GM18909 (cell line): ENCODE data around the gene GPR34.
"Not testable (repeated sequence)": the region's sequence is repeated elsewhere in the genome, so short reads cannot be mapped to it uniquely, and the experiment has no call there.

Source experiments
- ATAC-seq: cut with Tn5 transposase; IDR thresholded peaks from one replicate; pipeline ENCODE4 v1.9.1; 2021; ENCODE audit warnings: mild to moderate bottlenecking; ENCODE audit not compliant: unreplicated experiment, poor library complexity

The GPR34 gene

GRCh38 chrX:41692162-41692749 lies 3.5 kb downstream of the GPR34 start:
- ATAC-seq = no peak

DNA sequence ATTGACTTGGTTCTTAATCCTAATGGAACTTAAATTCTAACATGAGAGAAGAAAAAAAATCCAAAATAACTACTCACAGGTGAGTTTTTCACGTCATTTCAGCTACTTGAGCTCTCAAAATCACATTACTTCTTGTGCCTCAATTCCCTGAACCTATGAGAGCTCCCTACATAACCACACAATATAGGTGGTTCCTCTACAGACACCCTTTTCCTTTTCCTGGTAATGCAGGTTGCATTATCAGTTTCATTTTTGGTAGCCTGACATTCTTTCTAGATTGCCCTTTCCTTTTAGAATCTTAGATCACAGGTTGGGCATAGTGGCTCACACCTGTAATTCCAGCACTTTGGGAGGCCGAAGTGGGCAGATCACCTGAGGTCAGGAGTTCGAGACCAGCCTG lies 4.3 kb downstream of the GPR34 start:
- ATAC-seq = no peak

DNA sequence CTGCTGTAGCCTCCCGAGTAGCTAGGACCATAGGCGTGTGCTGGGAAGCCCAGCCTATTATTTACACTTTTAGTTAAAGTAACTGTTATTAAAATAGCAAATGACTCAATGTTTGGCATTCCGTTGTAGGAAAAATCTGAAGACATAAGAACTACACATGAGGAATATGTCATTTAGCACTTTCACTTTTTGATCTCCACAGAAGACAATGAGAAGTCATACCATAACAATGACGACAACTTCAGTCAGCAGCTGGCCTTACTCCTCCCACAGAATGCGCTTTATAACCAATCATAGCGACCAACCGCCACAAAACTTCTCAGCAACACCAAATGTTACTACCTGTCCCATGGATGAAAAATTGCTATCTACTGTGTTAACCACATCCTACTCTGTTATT lies 6.7 kb downstream of the GPR34 start:
- no peak for ATAC-seq

- no peak for ATAC-seq
Measured at GRCh38 chrX:41703574-41704029, 14.8 kb downstream of the GPR34 start.

DNA sequence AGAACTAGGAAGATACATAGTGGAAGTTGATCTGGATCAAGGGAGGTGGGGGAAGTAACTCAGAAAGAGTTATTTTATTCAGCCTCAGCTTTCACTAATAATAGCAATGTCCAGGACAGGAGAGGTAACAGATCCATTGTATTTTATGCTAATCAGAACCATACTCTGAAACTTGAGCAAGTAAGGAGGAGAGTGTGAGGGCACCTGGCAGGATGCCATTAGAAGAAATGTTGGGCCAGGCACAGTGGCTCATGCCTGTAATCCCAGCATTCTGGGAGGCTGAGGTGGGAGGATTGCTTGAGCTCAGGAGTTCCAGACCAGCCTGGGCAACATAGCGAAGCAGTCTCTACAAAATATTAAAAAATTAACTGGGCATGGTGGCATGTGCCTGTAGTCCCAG lies 16.3 kb downstream of the GPR34 start:
- no peak for ATAC-seq

- peak; percentile 86 for ATAC-seq
Measured at GRCh38 chrX:41705680-41706374, 17.1 kb downstream of the GPR34 start.

- ATAC-seq = no peak
Measured at GRCh38 chrX:41707218-41707617, 18.4 kb downstream of the GPR34 start.

DNA sequence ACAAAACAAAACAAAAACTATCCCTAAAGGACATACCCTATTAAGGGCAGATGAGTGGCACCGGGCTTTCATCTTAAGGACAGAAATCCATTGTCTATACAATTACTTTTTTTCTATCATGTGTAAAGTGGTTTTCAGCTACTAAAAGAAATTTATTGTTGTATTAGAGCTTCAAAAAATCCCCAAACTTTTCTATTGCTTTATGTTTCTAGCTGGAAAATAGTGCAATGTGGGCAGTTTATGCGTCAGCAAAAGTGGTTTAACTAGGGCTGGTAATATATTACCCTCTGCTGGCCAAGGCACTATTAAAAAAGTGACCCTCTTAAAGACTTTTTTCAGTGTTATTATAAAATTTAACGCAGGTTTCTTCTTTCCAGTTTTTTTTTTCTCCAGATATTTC lies 19.7 kb downstream of the GPR34 start:
- no peak for ATAC-seq

DNA sequence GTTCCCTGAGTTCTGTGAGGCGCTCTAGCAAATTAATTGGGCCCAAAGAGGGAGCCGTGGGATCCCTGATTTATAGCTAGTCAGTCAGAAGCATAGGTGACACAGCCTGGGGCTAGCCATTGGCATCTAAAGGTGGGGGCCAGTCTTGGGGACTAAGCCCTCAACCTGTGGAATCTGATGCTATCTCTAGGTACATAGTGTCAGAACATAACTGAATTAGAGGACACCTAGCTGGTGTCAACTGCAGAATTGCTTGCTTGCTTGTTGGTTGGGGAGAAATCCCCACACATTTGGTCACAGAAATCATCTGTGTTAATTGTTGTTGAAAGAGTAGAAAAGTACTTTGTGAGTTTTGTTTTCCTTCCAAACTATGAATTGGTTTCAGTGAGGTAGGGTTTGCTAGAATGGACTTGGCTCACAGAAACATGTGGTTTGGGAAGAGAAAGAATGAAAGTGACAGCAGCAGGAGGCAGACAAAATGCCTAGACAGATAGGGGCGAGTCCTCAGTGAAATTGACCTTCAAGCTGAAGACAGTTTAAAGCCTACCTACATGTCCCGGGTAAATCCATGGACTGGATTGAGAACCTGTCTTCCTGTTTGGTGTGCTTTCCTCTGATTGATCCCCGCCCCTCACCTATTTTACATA lies 22.4 kb downstream of the GPR34 start:
- ATAC-seq = no peak

GRCh38 chrX:41716222-41716621 lies 27.4 kb downstream of the GPR34 start:
- no peak for ATAC-seq

GRCh38 chrX:41716767-41717473 lies 28.1 kb downstream of the GPR34 start:
- no peak for ATAC-seq

DNA sequence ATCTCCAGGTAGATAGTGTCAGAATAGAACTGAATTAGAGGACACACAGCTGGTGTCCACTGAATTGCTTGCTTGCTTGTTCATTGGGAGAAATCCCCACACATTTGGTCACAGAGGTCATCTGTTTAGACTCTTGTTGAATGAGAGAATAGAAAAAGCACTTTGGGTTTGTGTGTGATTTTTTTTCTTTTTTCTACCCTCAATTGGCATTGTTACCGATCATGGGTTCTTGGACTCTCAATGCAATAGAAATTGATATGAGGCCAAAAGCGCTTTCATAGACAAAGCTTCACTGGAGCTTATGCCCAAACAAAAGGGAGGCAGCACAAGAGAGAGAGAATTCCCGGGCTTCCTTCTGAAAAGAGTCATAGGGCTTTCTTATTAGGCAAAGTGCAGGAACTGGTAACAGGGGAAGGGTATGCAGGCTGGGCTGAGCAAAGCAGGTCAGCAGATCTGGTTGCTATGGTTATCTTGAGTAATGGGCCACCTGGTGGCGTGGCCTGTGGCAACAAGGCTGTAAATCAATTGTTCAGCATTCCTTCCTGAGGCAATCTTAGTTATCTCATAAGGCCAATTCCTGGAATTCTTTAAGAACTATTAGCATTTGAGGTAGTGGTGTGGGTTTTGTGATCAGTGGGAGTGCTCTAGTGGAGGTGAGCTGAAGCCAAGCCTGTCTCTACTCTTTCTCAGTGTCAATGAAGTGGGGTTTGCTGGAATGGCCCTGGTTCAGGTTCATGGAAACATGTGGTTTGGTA lies 29.9 kb downstream of the GPR34 start:
- ATAC-seq = no peak

DNA sequence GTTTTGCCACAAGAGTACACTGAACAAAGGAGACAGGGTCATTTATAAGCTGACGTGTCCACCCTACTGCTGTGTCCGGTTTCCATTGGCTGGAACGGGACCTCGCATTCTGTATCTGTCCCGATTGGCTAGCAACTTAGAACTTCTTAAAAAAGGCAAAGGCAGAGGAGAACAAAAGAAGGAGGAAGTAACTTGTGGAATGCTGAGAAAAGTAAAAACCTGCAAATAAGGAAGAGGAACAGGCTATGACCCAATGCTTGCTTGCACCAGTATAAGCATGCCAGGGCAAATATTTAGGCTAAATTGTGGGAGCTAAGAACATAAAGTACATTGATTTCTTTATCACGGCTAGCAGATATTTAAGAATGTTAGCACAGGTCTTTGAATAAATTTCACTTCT lies 30.8 kb downstream of the GPR34 start:
- ATAC-seq = not testable (repeated sequence)

GRCh38 chrX:41720125-41720779 lies 31.5 kb downstream of the GPR34 start:
- ATAC-seq = peak; percentile 89

DNA sequence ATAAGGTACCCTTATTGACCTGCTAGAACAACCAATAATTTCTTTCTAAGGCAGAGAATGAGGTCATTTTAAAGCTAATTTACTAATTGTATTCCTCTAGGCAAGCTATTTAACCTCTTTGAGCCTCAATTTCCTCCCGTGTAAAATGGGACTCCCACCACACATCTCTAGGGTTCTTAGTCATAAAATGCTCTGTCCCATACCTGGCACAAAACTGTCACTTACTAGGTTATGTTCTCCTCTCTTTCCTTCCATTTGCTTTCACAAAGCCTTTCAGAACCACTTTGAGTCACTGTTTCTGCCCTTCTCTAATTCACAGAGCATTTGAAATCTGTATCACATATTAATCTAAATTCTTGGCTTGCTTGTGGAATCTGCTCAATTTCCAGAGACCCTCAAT lies 32.8 kb downstream of the GPR34 start:
- no peak for ATAC-seq

DNA sequence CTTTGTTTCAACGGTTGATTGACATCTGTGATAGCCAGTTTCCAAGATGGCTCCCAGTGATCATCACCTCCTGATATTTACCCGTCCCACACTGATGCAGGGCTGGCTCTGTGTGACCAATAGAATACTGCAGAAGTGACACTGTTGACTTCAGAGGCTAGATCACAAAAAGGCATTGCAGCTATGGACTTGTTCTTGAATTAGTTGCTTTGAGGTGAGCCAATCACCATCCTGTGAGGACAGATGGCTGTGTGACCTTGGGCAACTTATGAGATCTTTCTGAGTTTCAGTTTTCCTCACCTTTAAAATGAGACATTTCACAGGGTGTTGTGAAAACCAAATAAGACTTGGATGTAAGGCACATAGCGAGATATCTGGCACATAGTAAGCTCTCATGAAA lies 33.4 kb downstream of the GPR34 start:
- no peak for ATAC-seq

DNA sequence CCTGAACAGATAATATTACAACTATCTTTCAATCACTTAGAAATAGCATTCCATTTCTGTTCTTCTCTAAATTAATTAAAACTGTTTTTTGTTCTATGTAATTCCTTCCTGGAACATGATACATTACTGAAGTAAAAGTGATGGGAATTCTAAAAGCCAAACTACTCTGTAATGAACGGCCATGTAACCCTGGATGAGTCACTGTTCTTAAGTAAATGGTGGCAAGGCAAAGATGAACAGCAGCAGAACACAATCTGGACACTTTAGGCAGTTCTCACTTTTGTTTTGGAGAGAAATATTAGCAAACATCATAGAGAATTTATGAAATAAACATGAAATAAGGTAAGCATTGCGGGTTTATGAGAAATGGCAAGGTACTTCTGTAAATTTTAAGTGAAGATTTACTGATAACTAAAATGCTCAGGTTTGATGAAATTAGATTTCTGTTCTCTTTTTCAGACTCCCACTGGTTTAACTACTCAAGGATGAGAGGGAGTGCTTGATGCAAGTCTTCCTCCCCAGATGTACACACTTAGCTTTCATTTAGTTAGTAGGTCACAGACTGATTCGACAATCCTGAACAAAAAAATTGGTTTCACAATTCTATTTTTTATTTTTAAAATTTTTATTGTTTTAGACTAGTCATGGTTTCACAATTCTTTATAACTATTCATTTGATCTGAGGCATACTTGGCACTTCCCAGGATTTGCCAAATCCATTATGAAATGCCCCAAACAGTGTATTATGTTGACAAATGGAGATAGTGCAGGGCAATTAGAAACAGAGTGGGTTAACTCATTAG lies 34.2 kb downstream of the GPR34 start:
- no peak for ATAC-seq

DNA sequence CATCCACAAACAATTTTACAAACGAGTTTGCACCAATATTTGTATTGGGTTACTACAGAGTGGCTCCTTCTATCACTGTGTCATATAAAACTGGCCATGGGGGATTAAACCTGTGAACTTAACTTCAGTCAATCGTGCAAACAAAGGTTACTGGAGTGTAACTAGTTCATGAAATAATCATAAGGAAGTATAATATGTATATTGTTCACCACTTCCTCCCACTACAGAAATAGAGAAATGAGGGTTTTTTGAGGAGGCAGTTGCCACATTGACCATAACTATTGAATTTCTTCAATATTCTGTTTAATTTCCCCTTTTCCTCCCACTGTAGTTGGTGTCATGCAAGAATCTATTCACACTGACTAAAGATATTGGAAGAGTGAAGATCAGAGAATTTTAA lies 35.1 kb downstream of the GPR34 start, which contains the start of gene GPR82:
Gene GPR82 (plus strand): TSS at position 356 of the 400 bp plus-strand sequence. CDS start 2,846 bp downstream, outside the sequence.
- ATAC-seq = no peak

DNA sequence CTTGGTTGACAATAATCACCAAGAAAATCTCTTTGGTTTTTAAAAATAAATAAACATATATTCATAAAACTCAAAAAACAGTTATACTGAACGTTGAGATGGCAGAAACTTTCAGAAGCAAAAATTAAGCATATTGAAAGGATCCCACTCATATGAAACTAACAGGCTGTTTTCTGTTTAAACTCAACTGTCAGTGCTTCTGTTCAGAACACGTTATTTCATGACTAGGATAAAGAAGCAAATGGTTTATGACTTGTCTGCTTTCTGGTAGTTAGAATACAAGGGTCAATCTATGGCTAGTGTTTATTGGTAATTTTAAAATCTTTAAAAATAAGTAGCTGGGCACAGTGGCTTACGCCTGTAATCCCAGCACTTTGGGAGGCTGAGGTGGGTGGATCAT lies 39.4 kb downstream of the GPR34 start:
- ATAC-seq = no peak
